ENCODE data around the gene FBN2.
"Not testable (repeated sequence)": the region's sequence is repeated elsewhere in the genome, so short reads cannot be mapped to it uniquely, and the experiment has no call there.

Gene FBN2

GRCh38 chr5:128408622-128409021 is 129.4 kb downstream of the FBN2 start:
- FAIRE-seq (no peak), DNase-seq (ENCODE audit: insufficient read length, low spot score) (no peak)
- TF ChIP-seq POLR2A (IDR thresholded peaks at IDR 0.05; ENCODE audit: low read depth, low read length): no peak

- FAIRE-seq (no peak), DNase-seq (ENCODE audit: insufficient read length, low spot score) (no peak)
- no peak for TF ChIP-seq POLR2A (IDR thresholded peaks at IDR 0.05; ENCODE audit: low read depth, low read length)
These were observed 130.1 kb downstream of the FBN2 start for GRCh38 chr5:128407944-128408343.

DNA sequence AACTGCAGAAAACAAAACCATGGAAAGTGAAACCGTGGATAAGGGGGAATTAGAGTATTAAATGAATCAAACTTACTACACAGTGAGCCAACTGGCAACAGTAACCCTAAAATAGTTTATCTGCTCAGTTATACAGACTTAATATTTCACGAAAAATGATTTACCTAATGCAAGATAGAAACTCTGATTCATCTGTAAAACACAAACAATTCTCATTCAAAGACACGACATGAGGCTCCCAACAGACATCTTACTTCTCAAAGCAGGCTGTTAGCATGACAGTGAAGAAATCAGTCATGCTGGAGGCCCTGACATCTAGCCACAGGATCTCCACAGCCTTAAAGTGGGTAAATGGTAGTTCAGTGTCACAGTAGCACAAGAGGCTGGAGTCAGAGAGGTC is 131.2 kb downstream of the FBN2 start:
- DNase-seq (ENCODE audit: insufficient read length, low spot score) (no peak), FAIRE-seq (no peak)
- TF ChIP-seq POLR2A (IDR thresholded peaks at IDR 0.05; ENCODE audit: low read depth, low read length): no peak

GRCh38 chr5:128405159-128405558 is 132.9 kb downstream of the FBN2 start:
- DNase-seq (ENCODE audit: insufficient read length, low spot score) (no peak), FAIRE-seq (no peak)
- TF ChIP-seq POLR2A (IDR thresholded peaks at IDR 0.05; ENCODE audit: low read depth, low read length): no peak

- no peak for FAIRE-seq
- DNase-seq (ENCODE audit: insufficient read length, low spot score): no peak
- TF ChIP-seq POLR2A (IDR thresholded peaks at IDR 0.05; ENCODE audit: low read depth, low read length): no peak
These were observed 134.7 kb downstream of the FBN2 start for GRCh38 chr5:128403333-128403732.

GRCh38 chr5:128402506-128402905 is 135.5 kb downstream of the FBN2 start:
- DNase-seq (ENCODE audit: insufficient read length, low spot score) (no peak), FAIRE-seq (no peak)
- TF ChIP-seq POLR2A (IDR thresholded peaks at IDR 0.05; ENCODE audit: low read depth, low read length): no peak

- FAIRE-seq; DNase-seq (ENCODE audit: insufficient read length, low spot score): not testable (repeated sequence)
These were observed 137.3 kb downstream of the FBN2 start for GRCh38 chr5:128400766-128401165.

- no peak for DNase-seq (ENCODE audit: insufficient read length, low spot score)
- FAIRE-seq: no peak
- no peak for TF ChIP-seq POLR2A (IDR thresholded peaks at IDR 0.05; ENCODE audit: low read depth, low read length)
These were observed 138.9 kb downstream of the FBN2 start for GRCh38 chr5:128399111-128399510.

- no peak for FAIRE-seq
- TF ChIP-seq POLR2A (IDR thresholded peaks at IDR 0.05; ENCODE audit: low read depth, low read length): no peak
These were observed 140.2 kb downstream of the FBN2 start for GRCh38 chr5:128397876-128398275.

DNA sequence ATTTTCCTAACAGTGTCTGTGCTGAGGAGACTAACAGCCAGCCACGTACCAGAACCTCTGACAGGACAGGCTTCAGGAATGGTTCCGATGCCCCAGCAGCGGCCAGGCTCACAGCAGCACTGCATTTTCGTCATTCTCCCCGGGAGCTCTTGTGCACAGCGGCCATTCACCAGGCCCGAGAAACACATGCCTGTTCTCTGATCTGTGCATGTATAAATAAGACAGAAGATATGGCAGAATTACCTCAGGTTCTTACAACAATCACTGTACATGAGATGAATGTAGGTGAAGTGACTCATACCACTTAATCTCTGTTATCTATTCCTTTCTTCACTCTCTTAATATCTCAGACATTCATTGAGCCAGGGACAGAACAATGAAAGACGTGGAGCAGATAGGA is 143.0 kb downstream of the FBN2 start:
- no peak for TF ChIP-seq POLR2A (IDR thresholded peaks at IDR 0.05; ENCODE audit: low read depth, low read length)
- DNase-seq (ENCODE audit: insufficient read length, low spot score) (no peak), FAIRE-seq (no peak)

More at GRCh38 chr5:128397876-128398275, 140.2 kb downstream of the FBN2 start:
- no peak for DNase-seq (ENCODE audit: insufficient read length, low spot score)

DNA sequence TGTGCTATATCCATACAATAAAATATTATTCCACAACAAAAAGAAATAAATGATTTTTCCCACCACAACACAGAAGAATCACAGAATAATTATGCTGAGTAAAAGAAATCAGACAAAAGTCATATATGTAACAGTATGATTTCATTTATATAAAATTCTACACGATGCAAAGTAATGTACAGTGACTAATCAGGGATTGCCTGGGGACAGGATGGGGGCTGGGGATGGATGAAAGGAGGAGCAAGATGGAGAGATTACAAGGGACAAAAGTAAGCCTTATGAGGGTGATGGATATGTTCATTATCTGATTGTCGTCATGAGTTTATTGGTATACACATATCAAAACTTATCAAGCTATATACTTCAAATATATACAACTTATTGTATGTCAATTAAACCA is 154.0 kb downstream of the FBN2 start:
- no peak for TF ChIP-seq POLR2A (IDR thresholded peaks at IDR 0.05; ENCODE audit: low read depth, low read length)
- DNase-seq (ENCODE audit: insufficient read length, low spot score): no peak
- FAIRE-seq: no peak

- DNase-seq (ENCODE audit: insufficient read length, low spot score) (no peak), FAIRE-seq (no peak)
- no peak for TF ChIP-seq POLR2A (IDR thresholded peaks at IDR 0.05; ENCODE audit: low read depth, low read length)
These were observed 157.7 kb downstream of the FBN2 start for GRCh38 chr5:128380337-128380736.

GRCh38 chr5:128378632-128379031 is 159.4 kb downstream of the FBN2 start:
- no peak for TF ChIP-seq POLR2A (IDR thresholded peaks at IDR 0.05; ENCODE audit: low read depth, low read length)
- FAIRE-seq (no peak), DNase-seq (ENCODE audit: insufficient read length, low spot score) (no peak)

- FAIRE-seq: no peak
These were observed 159.8 kb downstream of the FBN2 start for GRCh38 chr5:128378196-128378595.

GRCh38 chr5:128376577-128376976 is 161.5 kb downstream of the FBN2 start:
- no peak for TF ChIP-seq POLR2A (IDR thresholded peaks at IDR 0.05; ENCODE audit: low read depth, low read length)
- DNase-seq (ENCODE audit: insufficient read length, low spot score) (no peak), FAIRE-seq (no peak)

More at GRCh38 chr5:128378196-128378595, 159.8 kb downstream of the FBN2 start:
- no peak for DNase-seq (ENCODE audit: insufficient read length, low spot score)
- TF ChIP-seq POLR2A (IDR thresholded peaks at IDR 0.05; ENCODE audit: low read depth, low read length): no peak

- no peak for TF ChIP-seq POLR2A (IDR thresholded peaks at IDR 0.05; ENCODE audit: low read depth, low read length)
- DNase-seq (ENCODE audit: insufficient read length, low spot score) (no peak), FAIRE-seq (no peak)
These were observed 171.9 kb downstream of the FBN2 start for GRCh38 chr5:128366147-128366546.
